NCI-H1694 (cell line): ENCODE results near the gene SLC66A1.

Experiments used
- DNase-seq: peaks from one replicate; lab custom pipeline; 2025; lab: John Stamatoyannopoulos, UW

The SLC66A1 gene

DNA sequence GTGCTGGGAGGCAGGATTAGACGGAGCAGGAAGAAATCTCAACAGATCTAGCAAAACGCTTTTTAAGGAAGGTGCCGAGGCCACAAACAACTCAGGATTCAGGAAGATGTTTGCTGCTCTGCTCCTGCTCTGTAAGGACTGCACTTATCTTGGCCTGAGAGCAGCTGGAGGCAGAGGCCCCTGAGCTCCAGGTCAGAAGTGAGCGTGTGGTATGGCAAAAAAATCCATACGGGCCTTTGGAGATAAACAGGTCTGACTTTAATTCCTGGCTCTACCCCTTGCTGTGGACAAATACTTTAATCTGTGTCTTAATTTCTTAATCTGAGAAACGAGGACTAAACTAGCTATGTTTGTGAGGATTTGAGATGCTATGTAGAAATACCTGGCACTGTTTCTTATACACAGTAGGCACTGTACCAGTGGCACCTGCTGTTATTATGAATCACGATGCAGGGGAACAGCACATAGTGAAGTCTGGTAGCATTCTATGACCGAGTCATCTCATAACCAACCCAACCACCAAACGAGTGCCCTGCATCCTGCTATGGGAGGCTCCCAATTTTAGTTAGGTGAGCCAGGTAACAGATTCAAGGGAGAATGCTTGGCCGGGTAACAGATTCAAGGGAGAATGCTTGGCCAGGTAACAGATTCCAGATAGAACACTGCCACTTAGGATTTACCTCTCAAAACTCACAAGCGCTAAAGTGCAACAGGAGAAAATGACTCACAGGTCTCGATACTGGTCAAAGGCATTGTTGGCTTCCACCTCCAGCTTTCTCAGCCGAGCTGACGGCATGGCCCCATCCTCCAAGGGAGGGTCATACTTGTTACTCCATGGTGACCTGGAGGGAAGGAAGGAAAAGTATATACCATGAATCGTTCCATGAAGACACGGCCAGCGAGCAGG, 65.9 kb downstream of the SLC66A1 start:
- no peak for DNase-seq
